BE2C (cell line): ENCODE results near the gene ANKFN1.

Experiments
- DNase-seq: peaks from one replicate; pipeline ENCODE4 v3.0.0-alpha.2; 2020
- H3K27me3 ChIP-seq: fragments of 250-450 bp; sonication (Bioruptor Pico); 2 replicates; pipeline ENCODE4 v1.5.1; 2020; ENCODE audit warnings: mild to moderate bottlenecking
- H3K36me3 ChIP-seq: fragments of 250-450 bp; sonication (Bioruptor Pico); 2 replicates; pipeline ENCODE4 v1.5.1; 2020; ENCODE audit warnings: mild to moderate bottlenecking
- H3K4me1 ChIP-seq: fragments of 250-450 bp; sonication (Bioruptor Pico); 2 replicates; pipeline ENCODE4 v1.5.1; 2020
- H3K4me3 ChIP-seq: 2 replicates; pipeline ENCODE4 v1.5.1; 2011; ENCODE audit warnings: low read depth, low read length
- H3K9me3 ChIP-seq: fragments of 250-450 bp; sonication (Bioruptor Pico); 2 replicates; pipeline ENCODE4 v1.5.1; 2020
- TF ChIP-seq, protein P1 (sequence below): IDR thresholded peaks from 2 replicates; pipeline ENCODE4 v1.5.1; 2012; ENCODE audit warnings: mild to moderate bottlenecking, low read depth, low read length

The ANKFN1 gene

DNA sequence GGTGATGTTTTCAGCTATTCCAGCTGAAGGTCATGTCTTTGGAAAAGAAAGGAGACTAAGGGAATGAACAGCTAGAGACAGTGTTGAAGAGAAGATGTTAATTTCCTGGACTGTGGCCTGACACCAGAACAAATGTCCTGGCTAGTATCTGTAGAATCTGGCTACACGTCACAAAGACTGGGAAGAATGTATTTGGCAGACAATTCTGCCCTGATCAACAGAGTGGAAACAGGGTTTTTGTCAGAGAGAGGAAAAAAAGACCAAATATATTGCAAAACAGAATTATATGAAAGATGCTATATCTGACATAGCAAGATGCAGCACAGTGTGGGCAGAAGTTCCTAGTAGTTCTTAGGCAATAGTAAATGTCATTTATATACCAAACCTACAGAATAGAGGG is 17.0 kb upstream of the ANKFN1 start:
- Histone ChIP-seq H3K36me3 (no peaks in the 10 kb centered on the region), H3K4me3 (no peak overlapping the region), H3K27me3 (peaks cover 3% of the 10 kb centered on the region), H3K9me3 (no peaks in the 10 kb centered on the region), H3K4me1 (no peaks in the 10 kb centered on the region)
- DNase-seq: no peak
- TF ChIP-seq, protein P1, sequence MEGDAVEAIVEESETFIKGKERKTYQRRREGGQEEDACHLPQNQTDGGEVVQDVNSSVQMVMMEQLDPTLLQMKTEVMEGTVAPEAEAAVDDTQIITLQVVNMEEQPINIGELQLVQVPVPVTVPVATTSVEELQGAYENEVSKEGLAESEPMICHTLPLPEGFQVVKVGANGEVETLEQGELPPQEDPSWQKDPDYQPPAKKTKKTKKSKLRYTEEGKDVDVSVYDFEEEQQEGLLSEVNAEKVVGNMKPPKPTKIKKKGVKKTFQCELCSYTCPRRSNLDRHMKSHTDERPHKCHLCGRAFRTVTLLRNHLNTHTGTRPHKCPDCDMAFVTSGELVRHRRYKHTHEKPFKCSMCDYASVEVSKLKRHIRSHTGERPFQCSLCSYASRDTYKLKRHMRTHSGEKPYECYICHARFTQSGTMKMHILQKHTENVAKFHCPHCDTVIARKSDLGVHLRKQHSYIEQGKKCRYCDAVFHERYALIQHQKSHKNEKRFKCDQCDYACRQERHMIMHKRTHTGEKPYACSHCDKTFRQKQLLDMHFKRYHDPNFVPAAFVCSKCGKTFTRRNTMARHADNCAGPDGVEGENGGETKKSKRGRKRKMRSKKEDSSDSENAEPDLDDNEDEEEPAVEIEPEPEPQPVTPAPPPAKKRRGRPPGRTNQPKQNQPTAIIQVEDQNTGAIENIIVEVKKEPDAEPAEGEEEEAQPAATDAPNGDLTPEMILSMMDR: no peak

DNA sequence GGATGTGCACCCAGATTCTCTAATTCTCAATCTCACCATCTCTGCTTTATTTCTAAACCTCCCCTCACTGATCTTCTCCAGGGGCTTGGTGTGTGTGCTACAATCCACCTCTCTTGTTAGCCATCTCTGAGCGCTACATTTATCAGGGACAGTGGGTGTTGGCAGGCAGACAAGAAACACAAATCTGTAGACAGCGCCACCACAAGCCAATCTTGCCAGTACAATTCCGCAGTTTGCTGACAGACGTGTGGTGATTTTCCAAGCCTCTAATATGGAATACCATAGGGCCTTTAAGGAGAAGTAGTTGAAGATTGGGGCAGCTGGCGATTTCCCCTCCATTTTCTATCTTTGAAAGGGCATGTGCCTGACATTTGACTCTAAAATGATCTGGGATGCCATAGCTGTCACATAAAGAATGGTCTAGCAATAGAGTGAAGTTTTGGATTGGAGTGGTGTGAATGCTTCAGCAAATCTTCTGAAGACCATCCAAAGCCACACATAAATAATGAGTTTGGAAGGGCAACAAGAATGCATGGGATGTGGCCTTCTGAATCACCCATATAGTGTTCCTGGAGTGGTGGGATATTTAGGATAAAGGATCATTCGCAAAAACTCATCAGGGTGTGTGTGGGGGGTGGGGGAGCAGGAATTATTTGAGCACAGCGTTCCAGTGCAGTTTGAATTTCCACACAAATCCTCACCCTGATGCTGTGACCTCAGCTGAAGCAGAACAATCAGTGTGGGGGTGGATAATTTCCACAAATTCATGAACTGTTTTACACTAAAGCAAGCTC is 12.0 kb upstream of the ANKFN1 start:
- Histone ChIP-seq H3K36me3 (no peaks in the 10 kb centered on the region), H3K27me3 (peaks cover 3% of the 10 kb centered on the region), H3K9me3 (no peaks in the 10 kb centered on the region), H3K4me1 (no peaks in the 10 kb centered on the region), H3K4me3 (no peak overlapping the region)
- TF ChIP-seq, protein P1: no peak
- DNase-seq: no peak

DNA sequence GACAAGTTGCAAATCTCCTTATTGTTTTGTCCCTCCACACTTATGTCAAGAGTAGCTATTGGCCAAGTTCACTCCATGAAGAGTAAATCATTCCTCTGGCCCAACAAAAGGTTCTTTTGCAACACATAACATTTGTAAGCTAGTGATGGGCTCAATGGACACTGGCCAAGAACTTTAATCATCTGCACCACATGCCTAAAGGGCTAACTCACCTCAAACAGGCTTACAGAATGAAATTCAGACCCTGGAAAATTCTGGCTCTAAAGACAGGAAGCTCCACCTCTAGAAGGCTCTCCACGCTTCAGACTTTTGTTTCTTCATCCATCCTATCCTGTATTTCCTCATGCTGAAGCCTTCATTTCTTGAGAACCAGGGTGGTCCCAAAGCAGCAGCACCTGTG is 10.9 kb upstream of the ANKFN1 start:
- Histone ChIP-seq H3K27me3 (no peaks in the 10 kb centered on the region; the same call in none of the 2 replicates), H3K4me1 (no peaks in the 10 kb centered on the region), H3K4me3 (no peak overlapping the region), H3K9me3 (no peaks in the 10 kb centered on the region), H3K36me3 (no peaks in the 10 kb centered on the region)
- DNase-seq: no peak
- TF ChIP-seq, protein P1: no peak

DNA sequence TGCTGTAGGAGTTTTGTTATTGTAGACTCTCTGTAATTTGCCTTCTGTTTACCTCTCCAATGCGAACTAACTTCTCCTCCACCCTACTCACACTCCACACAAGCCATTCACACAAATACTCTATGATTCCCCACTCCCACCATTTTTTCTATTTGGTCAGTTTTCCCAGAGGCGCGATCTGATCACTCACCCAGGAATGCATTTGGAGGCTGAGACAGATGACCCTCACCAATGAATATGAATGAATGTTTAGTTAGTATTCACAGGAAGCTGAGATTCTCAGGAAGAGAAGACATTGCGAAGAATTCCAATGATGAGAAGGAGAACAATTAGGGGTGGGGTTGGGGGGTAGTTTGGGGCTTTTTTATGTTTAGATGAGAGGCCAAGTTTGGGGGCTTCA is 10.5 kb upstream of the ANKFN1 start:
- Histone ChIP-seq H3K4me1 (no peaks in the 10 kb centered on the region), H3K4me3 (no peak overlapping the region), H3K36me3 (no peaks in the 10 kb centered on the region), H3K27me3 (no peaks in the 10 kb centered on the region; the same call in none of the 2 replicates), H3K9me3 (no peaks in the 10 kb centered on the region)
- TF ChIP-seq, protein P1: no peak
- DNase-seq: no peak

DNA sequence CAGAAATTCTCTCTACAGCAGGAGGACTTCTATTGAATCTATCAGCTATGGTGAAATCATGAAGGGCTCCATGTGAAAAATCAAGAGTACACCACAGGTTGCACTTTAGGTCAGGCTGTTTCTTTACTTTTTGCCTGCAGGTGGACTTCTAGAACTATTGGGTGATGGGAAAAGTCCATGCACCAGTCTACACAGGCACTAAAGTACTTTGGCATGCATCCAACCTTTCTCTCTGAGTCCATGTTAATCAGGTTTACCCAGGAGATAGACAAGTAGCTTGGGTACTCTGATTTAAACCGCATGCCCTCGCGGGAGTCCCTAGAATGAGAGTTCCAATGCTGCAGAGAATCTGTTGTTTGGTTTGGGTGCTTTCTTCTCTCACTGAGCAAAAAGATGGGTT is 9.1 kb upstream of the ANKFN1 start:
- no peak for DNase-seq
- no peaks in the 10 kb centered on the region; the same call in none of the 2 replicates for H3K27me3 ChIP-seq
- TF ChIP-seq, protein P1: no peak
- no peaks in the 10 kb centered on the region for H3K9me3 ChIP-seq
- H3K4me3 ChIP-seq: no peak overlapping the region
- no peaks in the 10 kb centered on the region for H3K36me3 ChIP-seq
- H3K4me1 ChIP-seq: no peaks in the 10 kb centered on the region

DNA sequence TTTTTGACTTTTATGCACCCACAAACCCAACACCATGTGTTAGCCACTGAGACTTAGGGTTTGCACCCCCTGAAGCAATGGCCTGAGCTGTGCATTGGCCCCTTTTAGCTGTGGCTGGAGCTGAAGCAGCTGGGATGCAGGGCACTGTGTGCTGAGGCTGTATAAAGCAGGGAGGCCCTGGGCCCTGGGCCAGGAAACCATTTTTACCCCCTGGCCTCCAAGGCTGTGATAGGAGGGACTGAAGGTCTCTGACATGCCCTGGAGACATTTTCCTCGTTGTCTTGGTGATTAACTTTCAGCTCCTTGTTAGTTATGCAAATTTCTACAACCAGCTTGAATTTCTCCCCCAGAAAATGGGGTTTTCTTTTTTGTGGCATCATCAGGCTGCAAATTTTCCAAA is 6.7 kb upstream of the ANKFN1 start:
- Histone ChIP-seq H3K4me1 (no peaks in the 10 kb centered on the region), H3K36me3 (no peaks in the 10 kb centered on the region), H3K4me3 (no peak overlapping the region), H3K27me3 (no peaks in the 10 kb centered on the region), H3K9me3 (no peaks in the 10 kb centered on the region)
- TF ChIP-seq, protein P1: no peak
- DNase-seq: no peak
